NOMO-1 treated with DMSO at 0.1 percent for 48 hours (cell line): ENCODE results near the gene FRMPD4.

Source experiments
- DNase-seq: peaks from one replicate; lab custom pipeline; 2025; ENCODE audit not compliant: unreplicated experiment; lab: John Stamatoyannopoulos, UW

The FRMPD4 gene

DNA sequence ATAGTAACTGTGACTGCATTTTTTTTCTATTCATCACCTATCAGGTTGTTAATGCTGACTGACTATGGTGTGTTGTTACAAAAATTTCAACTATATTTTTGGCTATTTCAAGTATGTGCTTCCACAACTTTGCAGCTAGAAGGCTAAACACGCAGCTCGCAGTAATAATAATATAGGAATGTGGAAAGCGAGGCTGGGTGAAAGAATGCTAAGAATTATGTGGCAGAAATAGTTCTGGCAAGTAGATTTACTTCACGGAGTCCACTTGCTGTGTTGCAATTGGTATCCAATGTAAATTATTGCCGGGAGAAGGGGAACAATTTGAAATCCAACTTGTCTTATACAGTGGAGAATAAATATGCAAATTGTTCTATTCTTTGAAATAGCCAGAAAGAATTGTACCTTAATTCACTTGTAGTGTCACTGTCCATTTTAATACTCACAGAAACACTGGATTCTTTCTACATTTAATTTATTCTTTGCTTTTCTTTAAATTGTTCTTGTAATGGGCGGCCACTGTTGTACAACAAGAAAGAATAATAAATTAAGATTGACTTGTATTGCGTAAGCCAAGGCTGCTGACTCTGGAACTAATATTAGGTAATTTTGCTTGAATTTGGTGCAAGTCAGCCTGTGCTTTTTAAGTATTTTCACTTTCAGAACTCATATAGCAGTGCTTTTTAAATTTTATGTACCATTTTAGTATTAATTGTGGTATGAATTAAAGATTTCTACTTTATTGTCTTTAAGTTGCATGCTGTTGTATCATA is 154.9 kb downstream of the FRMPD4 start:
- DNase-seq = peak; percentile 87

GRCh38 chrX:12297353-12297752 is 159.1 kb downstream of the FRMPD4 start:
- DNase-seq = no peak

DNA sequence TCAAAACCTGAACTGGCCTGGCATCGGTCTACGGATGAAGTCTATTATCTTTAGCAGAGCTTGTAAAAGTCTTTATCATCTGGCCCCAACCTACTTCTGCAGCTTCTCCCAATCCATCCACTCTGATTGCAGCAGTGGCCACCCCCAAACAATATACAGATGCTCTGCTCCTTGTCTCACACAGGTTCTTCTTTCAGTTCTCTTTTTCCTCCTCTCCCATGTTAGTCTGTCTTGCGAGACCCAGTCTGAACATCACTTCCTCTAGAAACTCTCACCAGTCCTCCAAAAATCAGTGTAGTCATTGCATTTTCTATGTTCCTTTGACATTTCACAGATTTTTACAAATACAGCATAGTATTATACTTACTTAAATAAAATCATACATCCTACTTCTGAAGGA is 163.0 kb downstream of the FRMPD4 start:
- DNase-seq = peak; percentile 92

GRCh38 chrX:12304261-12304660 is 166.0 kb downstream of the FRMPD4 start:
- no peak for DNase-seq

GRCh38 chrX:12307961-12308360 is 169.7 kb downstream of the FRMPD4 start:
- DNase-seq = no peak

DNA sequence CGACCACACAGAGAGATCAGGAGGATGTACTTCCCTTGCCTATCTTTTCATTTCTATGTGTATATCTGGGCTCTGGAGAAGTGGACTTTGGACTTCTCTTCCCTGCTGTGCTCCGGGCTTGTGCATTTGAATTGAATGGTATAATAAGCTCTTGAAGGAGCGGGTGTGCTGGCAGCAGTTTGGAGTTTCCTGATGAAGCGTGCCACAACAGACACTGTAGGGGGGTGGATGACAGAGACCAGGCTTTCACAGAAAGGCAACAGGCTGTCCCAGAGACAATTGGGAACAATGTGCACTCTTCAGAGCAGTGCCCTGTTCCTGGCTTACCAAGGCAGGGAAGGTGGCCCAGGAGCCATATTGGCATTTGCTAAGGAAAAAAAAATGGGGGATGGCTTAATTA is 170.1 kb downstream of the FRMPD4 start:
- no peak for DNase-seq

DNA sequence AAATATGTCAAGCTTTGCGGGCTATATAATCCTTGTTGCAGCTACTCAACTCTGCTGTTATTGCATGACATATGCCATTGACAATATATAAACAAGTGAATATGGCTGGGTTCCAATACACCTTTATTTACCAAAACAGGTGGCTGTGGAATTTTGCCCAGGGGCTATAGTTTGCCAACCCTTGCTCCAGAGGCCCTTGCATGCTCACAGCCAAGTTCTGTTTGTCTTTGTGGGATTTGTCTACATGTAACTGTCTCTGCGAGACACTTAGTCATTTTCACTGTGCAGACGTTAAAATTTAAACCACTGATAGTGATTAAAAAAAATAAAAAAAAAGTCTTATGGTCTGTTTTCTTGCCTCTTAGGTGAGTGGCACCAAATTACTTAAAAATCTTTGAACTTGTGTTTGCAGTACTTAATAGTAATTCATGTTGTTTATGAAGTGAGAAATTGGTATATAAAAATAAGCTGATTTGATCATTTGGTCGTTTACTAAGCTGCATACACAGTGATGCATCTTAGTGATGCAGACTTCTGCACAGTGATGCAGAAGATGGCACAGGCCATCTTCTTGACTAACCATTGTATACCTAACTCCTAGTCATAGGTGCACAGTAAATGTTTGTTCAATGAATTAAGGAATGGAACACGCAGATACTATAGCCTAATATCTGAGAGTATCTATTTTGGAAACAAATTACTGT is 170.9 kb downstream of the FRMPD4 start:
- no peak for DNase-seq

GRCh38 chrX:12309744-12310076 is 171.4 kb downstream of the FRMPD4 start:
- no peak for DNase-seq

- DNase-seq = no peak
Observed at GRCh38 chrX:12314651-12315050, 176.4 kb downstream of the FRMPD4 start.

GRCh38 chrX:12315526-12315925 is 177.3 kb downstream of the FRMPD4 start:
- DNase-seq = no peak

DNA sequence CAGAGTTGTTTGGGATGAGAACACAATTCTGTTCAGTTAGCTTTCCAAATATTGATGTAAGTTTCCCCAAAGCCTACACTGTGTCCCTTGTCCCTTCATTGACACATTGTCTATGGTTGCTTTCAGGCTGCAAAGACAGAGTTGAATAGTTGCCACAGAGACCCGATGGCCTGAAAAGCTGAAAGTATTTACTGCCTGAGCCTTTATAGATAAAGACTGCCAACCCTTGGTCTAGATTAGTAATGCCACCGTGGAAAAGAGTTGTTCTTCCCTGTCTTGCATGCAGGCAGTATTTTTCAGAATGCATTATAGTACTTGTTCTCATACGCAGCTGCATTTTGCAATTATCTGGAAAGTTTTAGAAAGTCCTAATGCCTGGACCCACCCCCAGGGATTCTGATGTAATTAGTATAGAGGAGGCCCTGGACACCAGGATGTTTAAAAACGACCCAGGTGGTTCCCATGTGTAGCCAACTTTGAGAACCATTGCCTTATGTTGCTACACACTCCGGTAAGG is 180.8 kb downstream of the FRMPD4 start:
- DNase-seq = no peak

DNA sequence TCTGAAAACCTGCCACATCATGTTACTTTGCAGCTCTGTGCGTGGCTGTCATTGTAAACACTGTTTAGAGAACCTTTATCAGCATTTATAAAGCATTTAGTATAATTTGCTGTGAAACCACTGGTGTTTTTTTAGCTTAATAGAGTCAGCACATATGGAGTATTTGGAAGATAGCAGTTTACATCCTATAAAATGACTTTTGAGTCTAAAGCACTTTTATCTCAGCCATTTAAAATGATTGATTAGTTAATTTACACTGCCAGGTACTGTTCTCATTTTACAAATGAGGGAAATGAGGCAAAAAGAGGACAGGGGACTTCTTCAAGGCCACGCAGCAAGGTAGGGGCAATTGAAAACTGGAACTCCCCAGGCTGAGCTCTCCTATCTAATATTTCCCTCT is 181.7 kb downstream of the FRMPD4 start:
- no peak for DNase-seq

GRCh38 chrX:12322031-12322430 is 183.8 kb downstream of the FRMPD4 start:
- DNase-seq = no peak

- DNase-seq = no peak
Observed at GRCh38 chrX:12325171-12325570, 186.9 kb downstream of the FRMPD4 start.

DNA sequence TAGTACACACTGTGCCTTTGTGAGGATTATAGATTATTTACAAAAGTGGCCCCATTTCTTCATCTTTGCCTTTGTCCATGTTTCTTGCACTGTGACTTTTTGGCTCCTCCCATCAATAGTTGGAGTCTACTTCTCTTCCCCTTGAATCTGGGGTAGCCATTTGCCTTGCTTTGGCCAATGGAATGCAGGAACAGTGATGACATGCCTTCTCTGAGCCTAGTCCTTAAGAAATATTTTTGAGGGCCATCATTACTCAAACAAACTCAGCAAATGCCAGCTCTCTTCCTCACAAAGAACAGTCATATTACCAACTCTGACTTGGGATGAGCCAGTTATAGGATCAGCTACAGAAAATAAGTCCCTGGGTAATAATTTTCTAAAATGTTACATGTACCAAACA is 189.6 kb downstream of the FRMPD4 start:
- DNase-seq = no peak

- no peak for DNase-seq
Observed at GRCh38 chrX:12329476-12329875, 191.2 kb downstream of the FRMPD4 start.

GRCh38 chrX:12330841-12331240 is 192.6 kb downstream of the FRMPD4 start:
- peak; percentile 9 for DNase-seq

- peak; percentile 53 for DNase-seq
Observed at GRCh38 chrX:12332786-12333347, 194.6 kb downstream of the FRMPD4 start.

DNA sequence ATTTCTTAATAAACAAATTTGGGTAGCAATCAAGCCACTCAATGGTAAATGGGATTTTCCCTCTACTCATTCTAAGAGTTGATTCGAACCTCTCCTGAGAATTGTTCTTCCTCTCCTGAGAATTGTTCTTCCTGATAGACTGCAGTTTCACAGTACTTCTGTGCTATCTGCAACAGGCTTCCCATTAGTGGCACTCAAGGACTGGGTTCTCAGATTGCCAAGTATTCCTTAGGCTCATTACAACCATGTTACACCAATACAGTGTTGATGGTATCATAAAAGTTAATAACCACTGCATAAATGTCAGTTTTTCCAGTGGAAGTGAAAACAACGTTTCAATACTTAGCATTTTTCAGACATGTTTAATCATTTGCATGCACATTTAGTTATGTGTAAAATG is 201.6 kb downstream of the FRMPD4 start:
- no peak for DNase-seq

DNA sequence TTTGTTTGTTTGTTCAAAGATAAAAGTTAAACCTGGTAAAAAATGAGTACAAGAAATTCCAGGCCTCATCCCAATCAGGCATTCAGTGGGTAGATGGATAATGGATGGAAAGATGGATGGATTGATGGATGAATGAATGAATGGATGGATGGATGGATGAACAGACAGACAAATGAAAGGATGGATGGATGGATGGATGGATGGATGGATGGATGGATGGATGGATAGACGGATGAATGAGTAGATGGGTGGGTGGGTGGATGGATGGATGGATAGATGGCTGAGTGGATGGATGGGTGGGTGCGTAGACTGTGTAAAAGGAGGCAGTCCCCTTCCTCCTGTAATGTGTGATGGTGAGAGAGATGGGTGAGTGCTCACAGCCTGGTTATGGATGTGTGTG is 206.7 kb downstream of the FRMPD4 start:
- no peak for DNase-seq

DNA sequence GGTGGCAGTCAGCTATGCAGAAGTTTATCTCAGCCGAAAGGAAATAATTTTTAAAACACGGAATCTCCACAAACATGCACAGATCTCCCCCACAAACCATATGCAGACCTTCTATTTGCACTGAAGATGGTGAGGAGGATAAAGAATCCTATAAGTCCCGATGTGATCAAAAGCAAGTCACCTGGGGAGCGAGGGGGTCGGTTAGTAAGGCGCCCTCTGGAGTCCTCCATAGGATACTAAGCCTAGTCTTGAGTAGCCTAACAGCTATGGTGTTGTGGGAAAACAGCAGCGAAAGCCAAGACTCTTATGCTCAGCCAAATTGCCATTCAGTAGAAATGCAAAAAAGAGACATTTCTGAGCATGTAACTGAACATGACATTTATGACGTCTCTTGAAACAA is 210.9 kb downstream of the FRMPD4 start:
- DNase-seq = no peak

DNA sequence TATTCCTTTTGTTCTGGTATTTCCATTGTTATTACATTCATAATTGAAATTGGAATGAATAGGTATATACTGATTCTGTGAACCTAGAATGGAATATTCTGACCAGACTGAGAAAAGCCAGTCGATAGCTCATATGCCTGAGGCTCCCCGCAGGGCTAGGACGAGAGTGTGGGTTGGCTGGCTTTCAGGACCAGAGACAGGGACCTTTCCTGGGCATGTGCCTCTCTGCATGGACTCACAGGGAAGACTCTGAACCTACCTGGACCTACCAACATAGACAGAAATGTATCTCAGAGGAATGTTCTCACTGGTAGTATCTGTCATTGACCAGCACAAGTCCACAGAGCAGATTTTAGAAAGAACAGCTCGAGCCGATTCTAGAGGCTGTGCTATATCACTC is 214.6 kb downstream of the FRMPD4 start:
- no peak for DNase-seq
